IMR-90 (cell line): ENCODE measurements around the gene TGFA. TPM values are rescaled to one million over a fixed set of nuclear protein-coding genes. Genes with fewer than 3 reads are reported as not detected.

ENCODE experiments used
- ATAC-seq: fragments of 200-7000 bp; cut with Tn5 transposase; 2 replicates; pipeline ENCODE4 v1.9.1; 2020; ENCODE audit warnings: low read depth, mild to moderate bottlenecking, moderate library complexity
- BruUV-seq: library from RNA; stranded (reverse); fragments of 400-500 nt; replicated peaks from 2 replicates; lab custom pipeline; 2021; lab: Mats Ljungman, UMichigan
- CTCF ChIA-PET: fragments of 300-600 bp; formaldehyde crosslinking; extraction: SDS; loops from one replicate; lab custom pipeline; 2021; ENCODE audit warnings: antibody characterized with exemption; lab: Yijun Ruan, JAX
- POLR2A ChIA-PET: fragments of 300-600 bp; sonication (Branson Sonifier 250); formaldehyde crosslinking; loops from one replicate; lab custom pipeline; 2022; ENCODE audit warnings: antibody characterized with exemption; ENCODE audit not compliant: unreplicated experiment; lab: Charles Lee
- DNase-seq: peaks from one replicate; pipeline ENCODE4 v3.0.0; 2013
- H2AFZ ChIP-seq: replicated peaks from 2 replicates; pipeline ENCODE3; 2013; ENCODE audit warnings: low read length, mild to moderate bottlenecking; ENCODE audit not compliant: poor library complexity
- H2AK5ac ChIP-seq: 2 replicates; pipeline ENCODE4 v1.6.1; 2013; ENCODE audit warnings: low read depth, low read length, inconsistent platforms
- H2AK9ac ChIP-seq: replicated peaks from 2 replicates; pipeline ENCODE3; 2013; ENCODE audit warnings: mild to moderate bottlenecking, low read depth, low read length, moderate library complexity; ENCODE audit not compliant: poor library complexity
- H2BK120ac ChIP-seq: 2 replicates; pipeline ENCODE4 v1.6.1; 2013; ENCODE audit warnings: low read depth, low read length, inconsistent platforms
- H2BK15ac ChIP-seq: 3 replicates; pipeline ENCODE4 v1.6.1; 2013; ENCODE audit warnings: low read depth, low read length, inconsistent platforms
- H2BK20ac ChIP-seq: 2 replicates; pipeline ENCODE4 v1.6.1; 2013; ENCODE audit warnings: low read depth, mild to moderate bottlenecking, inconsistent platforms, low read length, moderate library complexity
- H2BK5ac ChIP-seq: 2 replicates; pipeline ENCODE4 v1.6.1; 2013; ENCODE audit warnings: mild to moderate bottlenecking, low read depth, low read length, inconsistent platforms; ENCODE audit not compliant: poor library complexity, severe bottlenecking
- H3K14ac ChIP-seq: replicated peaks from 2 replicates; pipeline ENCODE4 v1.6.1; 2013; ENCODE audit warnings: low read depth, low read length, inconsistent platforms
- H3K18ac ChIP-seq: 2 replicates; pipeline ENCODE4 v1.6.1; 2013; ENCODE audit warnings: low read depth, low read length, control low read depth
- H3K23ac ChIP-seq: 2 replicates; pipeline ENCODE4 v1.6.1; 2013; ENCODE audit warnings: low read depth, low read length, inconsistent platforms
- H3K27ac ChIP-seq: 2 replicates; pipeline ENCODE4 v1.5.1; 2013; ENCODE audit warnings: mild to moderate bottlenecking, control low read depth, low read length; ENCODE audit not compliant: insufficient read depth
- H3K27me3 ChIP-seq: 2 replicates; pipeline ENCODE4 v1.6.1; 2013; ENCODE audit warnings: low read length; ENCODE audit not compliant: control insufficient read depth, insufficient read depth
- H3K36me3 ChIP-seq: 2 replicates; pipeline ENCODE4 v1.6.1; 2013; ENCODE audit warnings: low read length, mixed read lengths; ENCODE audit not compliant: control insufficient read depth, insufficient read depth
- H3K4ac ChIP-seq: 2 replicates; pipeline ENCODE4 v1.6.1; 2013; ENCODE audit warnings: low read depth, low read length, inconsistent platforms
- H3K4me1 ChIP-seq: 2 replicates; pipeline ENCODE4 v1.6.1; 2013; ENCODE audit warnings: low read length, mixed read lengths; ENCODE audit not compliant: control insufficient read depth, insufficient read depth
- H3K4me2 ChIP-seq: 2 replicates; pipeline ENCODE4 v1.6.1; 2013; ENCODE audit warnings: low read depth, mild to moderate bottlenecking, control low read depth, low read length, moderate library complexity
- H3K4me3 ChIP-seq: 2 replicates; pipeline ENCODE4 v1.5.1; 2013; ENCODE audit warnings: low read depth, mild to moderate bottlenecking, control low read depth, low read length, moderate library complexity; ENCODE audit not compliant: insufficient read depth
- H3K56ac ChIP-seq: 2 replicates; pipeline ENCODE4 v1.6.1; 2013; ENCODE audit warnings: low read length, inconsistent platforms; ENCODE audit not compliant: insufficient read depth; ENCODE audit errors: extremely low read depth
- H3K79me1 ChIP-seq, 2 experiments: 2 replicates each; pipeline ENCODE4 v1.6.1; 2013; ENCODE audit warnings: low read length in 2 of 2, inconsistent platforms in 1 of 2, low read depth in 1 of 2
- H3K9ac ChIP-seq: 2 replicates; pipeline ENCODE4 v1.6.1; 2013; ENCODE audit warnings: low read depth, low read length, control low read depth
- H3K9me1 ChIP-seq: 2 replicates; pipeline ENCODE4 v1.6.1; 2013; ENCODE audit warnings: low read length, inconsistent platforms; ENCODE audit not compliant: insufficient read depth
- H3K9me3 ChIP-seq: 2 replicates; pipeline ENCODE4 v1.6.1; 2013; ENCODE audit warnings: low read length; ENCODE audit not compliant: control insufficient read depth, insufficient read depth
- H4K20me1 ChIP-seq: 2 replicates; pipeline ENCODE4 v1.6.1; 2013; ENCODE audit warnings: low read length, inconsistent platforms; ENCODE audit not compliant: insufficient read depth
- H4K5ac ChIP-seq: 2 replicates; pipeline ENCODE4 v1.6.1; 2013; ENCODE audit warnings: mild to moderate bottlenecking, low read depth, low read length, control low read depth
- H4K8ac ChIP-seq, 2 experiments: 2 replicates each; pipeline ENCODE4 v1.6.1; 2013; ENCODE audit warnings: low read depth in 2 of 2, low read length in 2 of 2, control low read depth in 1 of 2, inconsistent platforms in 1 of 2
- H4K91ac ChIP-seq: 2 replicates; pipeline ENCODE4 v1.6.1; 2013; ENCODE audit warnings: low read depth, low read length, inconsistent platforms; ENCODE audit not compliant: insufficient read depth
- BHLHE40 ChIP-seq: fragments of 150-350 bp; IDR thresholded peaks from 2 replicates; pipeline ENCODE4 v1.6.1; 2016; ENCODE audit warnings: mild to moderate bottlenecking, low read depth, low read length
- CEBPB ChIP-seq: IDR thresholded peaks from 2 replicates; pipeline ENCODE4 v1.6.1; 2012; ENCODE audit warnings: low read depth, low read length, improper control_type of control experiment
- CHD1 ChIP-seq: IDR thresholded peaks from 2 replicates; pipeline ENCODE4 v1.6.1; 2012; ENCODE audit warnings: low read depth, low read length, improper control_type of control experiment
- CTCF ChIP-seq: conservative IDR thresholded peaks from 2 replicates; pipeline ENCODE4 v1.5.1; 2012; ENCODE audit warnings: mild to moderate bottlenecking, low read depth, low read length, improper control_type of control experiment
- ELK1 ChIP-seq: fragments of 150-350 bp; IDR thresholded peaks from 2 replicates; pipeline ENCODE4 v1.6.1; 2016; ENCODE audit warnings: low read depth, mild to moderate bottlenecking, low read length, moderate library complexity, borderline replicate concordance
- FOS ChIP-seq: fragments of 150-350 bp; IDR thresholded peaks from 2 replicates; pipeline ENCODE4 v1.6.1; 2016; ENCODE audit warnings: low read depth, low read length
- MAFK ChIP-seq: IDR thresholded peaks from 2 replicates; pipeline ENCODE4 v1.6.1; 2012; ENCODE audit warnings: low read depth, low read length, improper control_type of control experiment
- MAZ ChIP-seq: IDR thresholded peaks from 2 replicates; pipeline ENCODE4 v1.6.1; 2012; ENCODE audit warnings: low read depth, mild to moderate bottlenecking, low read length, improper control_type of control experiment, moderate library complexity, borderline replicate concordance
- MXI1 ChIP-seq: IDR thresholded peaks from 2 replicates; pipeline ENCODE4 v1.6.1; 2012; ENCODE audit warnings: low read depth, mild to moderate bottlenecking, low read length, moderate library complexity, borderline replicate concordance
- NFE2L2 ChIP-seq: fragments of 150-350 bp; IDR thresholded peaks from 2 replicates; pipeline ENCODE4 v1.6.1; 2016; ENCODE audit warnings: low read depth, mild to moderate bottlenecking, low read length
- POLR2A ChIP-seq: IDR thresholded peaks from 2 replicates; pipeline ENCODE4 v1.6.1; 2012; ENCODE audit warnings: mild to moderate bottlenecking, low read depth, low read length
- RAD21 ChIP-seq: IDR thresholded peaks from 2 replicates; pipeline ENCODE4 v1.6.1; 2012; ENCODE audit warnings: low read length, improper control_type of control experiment
- RCOR1 ChIP-seq: IDR thresholded peaks from 2 replicates; pipeline ENCODE4 v1.6.1; 2012; ENCODE audit warnings: mild to moderate bottlenecking, low read length, improper control_type of control experiment; ENCODE audit not compliant: insufficient replicate concordance
- RFX5 ChIP-seq: IDR thresholded peaks from 2 replicates; pipeline ENCODE4 v1.8.0; 2012; ENCODE audit warnings: low read depth, mild to moderate bottlenecking, low read length, moderate library complexity
- SMC3 ChIP-seq: fragments of 150-350 bp; IDR thresholded peaks from 2 replicates; pipeline ENCODE4 v1.6.1; 2016; ENCODE audit warnings: low read depth, mild to moderate bottlenecking, antibody characterized with exemption, low read length, moderate library complexity
- USF2 ChIP-seq: fragments of 150-350 bp; IDR thresholded peaks from 2 replicates; pipeline ENCODE4 v1.6.1; 2017; ENCODE audit warnings: mild to moderate bottlenecking, antibody characterized with exemption, low read length, low read depth
- WGBS, 2 experiments: methylation state at CpG; one replicate each; pipeline versions ENCODE4 v1.1.5 to v1.1.7; 2013; ENCODE audit warnings: missing lambda C conversion rate in 2 of 2; ENCODE audit not compliant: insufficient read length in 1 of 2; ENCODE audit errors: extremely low coverage in 2 of 2; 5-methylcytosine and 5-hydroxymethylcytosine counted together
- dilution Hi-C: fragments of 300-500 bp; cut with HindIII; formaldehyde crosslinking; loops from one replicate; pipeline ENCODE4 v1.14.3; 2018; ENCODE audit warnings: low sequenced_read_pairs; ENCODE audit not compliant: unreplicated experiment
- in situ Hi-C: fragments of 300-500 bp; cut with MboI; formaldehyde crosslinking; loops from 3 replicates; pipeline ENCODE4 v1.14.3; 2019; ENCODE audit warnings: low sequenced_read_pairs, inconsistent platforms, mixed read lengths
- intact Hi-C: fragments of 100-400 bp; cut with micrococcal nuclease; formaldehyde crosslinking; loops from 2 replicates; pipeline ENCODE4 v1.10.0; 2022
- polyA plus RNA-seq, 3 experiments: library from polyadenylated mRNA; depleted of rRNA; stranded (reverse); fragments of >200 nt; gene quantifications; 2 replicates each; pipeline ENCODE4 v1.2.3, GENCODE V29; 2012; ENCODE audit warnings: low replicate concordance in 1 of 3
- total RNA-seq: library from RNA; depleted of rRNA; stranded (reverse); fragments of >200 nt; gene quantifications from 2 replicates; pipeline ENCODE4 v1.2.3, GENCODE V29; 2012

TGFA gene
- total and polyA plus RNA-seq, 2 of the 4 experiments (the other 2 are of a cell fraction): not detected

- H2AFZ ChIP-seq: no peak overlapping the region
- no peak overlapping the region for H2AK9ac ChIP-seq
- no peak overlapping the region for H3K14ac ChIP-seq
- H3K36me3 ChIP-seq: no peaks in the 10 kb centered on the region
- ChIA-PET CTCF (no interaction called here), POLR2A (no interaction called here)
- DNase-seq (no peak), ATAC-seq (no peak)
- H3K23ac ChIP-seq: no peak overlapping the region
- no peak overlapping the region for H3K56ac ChIP-seq
- H3K4me3 ChIP-seq: no peak overlapping the region
- H3K27me3 ChIP-seq: peaks cover 3% of the 10 kb centered on the region; the same call in 1 of the 2 replicates
- dilution Hi-C loops (no loop called here), in situ Hi-C loops (no loop called here), intact Hi-C loops (no loop called here)
- H3K27ac ChIP-seq: no peak overlapping the region
- no TSS peak for BruUV-seq
- H3K9me3 ChIP-seq: no peaks in the 10 kb centered on the region
- no peak overlapping the region for H2BK120ac ChIP-seq
- H4K8ac ChIP-seq: no peak overlapping the region
- no peak overlapping the region for H3K4me2 ChIP-seq
- H3K9ac ChIP-seq: no peak overlapping the region
- H2BK5ac ChIP-seq: no peak overlapping the region
- no peaks in the 10 kb centered on the region for H4K20me1 ChIP-seq
- no peak overlapping the region for H3K4ac ChIP-seq
- H3K18ac ChIP-seq: no peak overlapping the region
- H2BK15ac ChIP-seq: no peak overlapping the region
- WGBS, 2 experiments: no CpG with 5 or more reads among the region's 2 CpGs
- no peaks in the 10 kb centered on the region for H3K4me1 ChIP-seq
- no peak overlapping the region for H2AK5ac ChIP-seq
- no peak overlapping the region for H4K91ac ChIP-seq
- H2BK20ac ChIP-seq: no peak overlapping the region
- TF ChIP-seq BHLHE40 (no peak), MAZ (no peak), FOS (no peak), RAD21 (no peak), USF2 (no peak), NFE2L2 (no peak), RCOR1 (no peak), ELK1 (no peak), RFX5 (no peak), POLR2A (no peak), SMC3 (no peak), MXI1 (no peak), CEBPB (no peak), CTCF (no peak), CHD1 (no peak), MAFK (no peak)
- no peaks in the 10 kb centered on the region for H3K79me1 ChIP-seq
- no peaks in the 10 kb centered on the region for H3K9me1 ChIP-seq
- no peak overlapping the region for H4K5ac ChIP-seq
Measured at GRCh38 chr2:70574109-70574508, 20.5 kb upstream of the TGFA start.
